ENCODE measurements around the gene NRG3.

- no peak for TF ChIP-seq CTCF (IDR thresholded peaks at IDR 0.05)
- no peak for TF ChIP-seq POLR2A (IDR thresholded peaks at IDR 0.05)
- TF ChIP-seq EP300 (IDR thresholded peaks at IDR 0.05), result no peak
Measured at GRCh38 chr10:81866753-81867152, 8.2 kb upstream of the NRG3 start.

Data from ovary (tissue), 3 donors.